ENCODE measurements around the gene PHACTR4.

GRCh38 chr1:28323720-28324119 lies 45.8 kb upstream of the PHACTR4 start:
- TF ChIP-seq CTCF (IDR thresholded peaks at IDR 0.05) = no peak
- no peak for TF ChIP-seq POLR2A (IDR thresholded peaks at IDR 0.05)

Data from gastroesophageal sphincter (tissue), 3 donors.